Measurements from ENCODE around the gene C1D. TPM values are rescaled to one million over a fixed set of nuclear protein-coding genes. Genes with fewer than 3 reads are reported as not detected.
A peak's percentile ranks its signal among the peaks of the same experiment; 100 is the strongest.

The C1D gene
- total and polyA plus RNA-seq, 2 donors (not counting 1 experiment from before 2014, with no cell fraction given), result 21.3 to 63.1 TPM

GRCh38 chr2:68060652-68061051, 2.2 kb downstream of the C1D start:
- Histone ChIP-seq H3K79me2 (ENCODE audit: control insufficient read depth, insufficient read depth, low read length) (peaks cover 60% of the 10 kb centered on the region), H2AFZ (ENCODE audit: low read length) (no peak overlapping the region), H3K27me3 (ENCODE audit: control insufficient read depth, insufficient read depth, low read length) (no peaks in the 10 kb centered on the region), H3K36me3 (ENCODE audit: control insufficient read depth, insufficient read depth, low read length) (no peaks in the 10 kb centered on the region), H3K9me3 (ENCODE audit: control insufficient read depth, insufficient read depth, low read depth, low read length) (no peaks in the 10 kb centered on the region), H3K4me2 (ENCODE audit: extremely low read depth, insufficient read depth, low read length) (no peak overlapping the region), H3K4me1 (ENCODE audit: control insufficient read depth, extremely low read depth, insufficient read depth, low read length) (no peaks in the 10 kb centered on the region), H3K9ac (ENCODE audit: insufficient read depth, low read length) (no peak overlapping the region), H3K27ac (ENCODE audit: insufficient read depth, low read length) (no peak overlapping the region), H4K20me1 (ENCODE audit: control insufficient read depth, extremely low read depth, insufficient read depth, low read length) (no peaks in the 10 kb centered on the region), H3K4me3 (replicated peaks in 1 of 4; ENCODE audit: control extremely low read depth in 1 of 4, insufficient read depth in 1 of 4, low read depth in 3 of 4, low read length in 4 of 4) (no peak overlapping the region)
- TF ChIP-seq EZH2 (IDR thresholded peaks at IDR 0.05; ENCODE audit: low read length, missing control alignments) (no peak), CTCF (conservative IDR thresholded peaks at IDR 0.05 in 1 of 2, IDR thresholded peaks at IDR 0.05 in 1 of 2; ENCODE audit: low read depth in 1 of 2, low read length in 2 of 2) (no peak)
- no peak for DNase-seq (ENCODE audit: low read depth in 2 of 2)

GRCh38 chr2:68059784-68060525, 2.8 kb downstream of the C1D start:
- Histone ChIP-seq H3K4me1 (ENCODE audit: control insufficient read depth, extremely low read depth, insufficient read depth, low read length) (no peaks in the 10 kb centered on the region), H3K4me3 (replicated peaks in 1 of 4; ENCODE audit: control extremely low read depth in 1 of 4, insufficient read depth in 1 of 4, low read depth in 3 of 4, low read length in 4 of 4) (no peak overlapping the region), H3K36me3 (ENCODE audit: control insufficient read depth, insufficient read depth, low read length) (no peaks in the 10 kb centered on the region), H4K20me1 (ENCODE audit: control insufficient read depth, extremely low read depth, insufficient read depth, low read length) (no peaks in the 10 kb centered on the region), H3K27ac (ENCODE audit: insufficient read depth, low read length) (no peak overlapping the region), H3K4me2 (ENCODE audit: extremely low read depth, insufficient read depth, low read length) (no peak overlapping the region), H3K9ac (ENCODE audit: insufficient read depth, low read length) (no peak overlapping the region), H3K9me3 (ENCODE audit: control insufficient read depth, insufficient read depth, low read depth, low read length) (no peaks in the 10 kb centered on the region), H3K79me2 (ENCODE audit: control insufficient read depth, insufficient read depth, low read length) (peaks cover 66% of the 10 kb centered on the region), H3K27me3 (ENCODE audit: control insufficient read depth, insufficient read depth, low read length) (no peaks in the 10 kb centered on the region), H2AFZ (ENCODE audit: low read length) (no peak overlapping the region)
- no peak for TF ChIP-seq CTCF (conservative IDR thresholded peaks at IDR 0.05 in 1 of 2, IDR thresholded peaks at IDR 0.05 in 1 of 2; ENCODE audit: low read depth in 1 of 2, low read length in 2 of 2)
- TF ChIP-seq EZH2 (IDR thresholded peaks at IDR 0.05; ENCODE audit: low read length, missing control alignments), result no peak
- DNase-seq (ENCODE audit: low read depth in 2 of 2), result peak in 1 of 2 donors; percentile 34

GRCh38 chr2:68057658-68058396, 5.0 kb downstream of the C1D start:
- no peaks in the 10 kb centered on the region for H3K27me3 ChIP-seq (ENCODE audit: control insufficient read depth, insufficient read depth, low read length)
- no peak overlapping the region for H3K27ac ChIP-seq (ENCODE audit: insufficient read depth, low read length)
- no peak overlapping the region for H3K4me2 ChIP-seq (ENCODE audit: extremely low read depth, insufficient read depth, low read length)
- no peaks in the 10 kb centered on the region for H3K36me3 ChIP-seq (ENCODE audit: control insufficient read depth, insufficient read depth, low read length)
- no peaks in the 10 kb centered on the region for H3K9me3 ChIP-seq (ENCODE audit: control insufficient read depth, insufficient read depth, low read depth, low read length)
- no peaks in the 10 kb centered on the region for H3K4me1 ChIP-seq (ENCODE audit: control insufficient read depth, extremely low read depth, insufficient read depth, low read length)
- no peak overlapping the region for H3K9ac ChIP-seq (ENCODE audit: insufficient read depth, low read length)
- no peaks in the 10 kb centered on the region for H4K20me1 ChIP-seq (ENCODE audit: control insufficient read depth, extremely low read depth, insufficient read depth, low read length)
- H3K79me2 ChIP-seq (ENCODE audit: control insufficient read depth, insufficient read depth, low read length), result peaks cover 83% of the 10 kb centered on the region
- no peak overlapping the region for H3K4me3 ChIP-seq (replicated peaks in 1 of 4; ENCODE audit: control extremely low read depth in 1 of 4, insufficient read depth in 1 of 4, low read depth in 3 of 4, low read length in 4 of 4)
- TF ChIP-seq EZH2 (IDR thresholded peaks at IDR 0.05; ENCODE audit: low read length, missing control alignments) (no peak), CTCF (conservative IDR thresholded peaks at IDR 0.05 in 1 of 2, IDR thresholded peaks at IDR 0.05 in 1 of 2; ENCODE audit: low read depth in 1 of 2, low read length in 2 of 2) (no peak)
- H2AFZ ChIP-seq (ENCODE audit: low read length), result no peak overlapping the region
- no peak for DNase-seq (ENCODE audit: low read depth in 2 of 2)

Measured in fibroblast of lung (primary cell).